ENCODE results near the gene CRIM1. TPM values are rescaled to one million over a fixed set of nuclear protein-coding genes. Genes with fewer than 3 reads are reported as not detected.

The CRIM1 gene
- total RNA-seq, 1 donor from 2014 or later = 7.1 TPM

DNA sequence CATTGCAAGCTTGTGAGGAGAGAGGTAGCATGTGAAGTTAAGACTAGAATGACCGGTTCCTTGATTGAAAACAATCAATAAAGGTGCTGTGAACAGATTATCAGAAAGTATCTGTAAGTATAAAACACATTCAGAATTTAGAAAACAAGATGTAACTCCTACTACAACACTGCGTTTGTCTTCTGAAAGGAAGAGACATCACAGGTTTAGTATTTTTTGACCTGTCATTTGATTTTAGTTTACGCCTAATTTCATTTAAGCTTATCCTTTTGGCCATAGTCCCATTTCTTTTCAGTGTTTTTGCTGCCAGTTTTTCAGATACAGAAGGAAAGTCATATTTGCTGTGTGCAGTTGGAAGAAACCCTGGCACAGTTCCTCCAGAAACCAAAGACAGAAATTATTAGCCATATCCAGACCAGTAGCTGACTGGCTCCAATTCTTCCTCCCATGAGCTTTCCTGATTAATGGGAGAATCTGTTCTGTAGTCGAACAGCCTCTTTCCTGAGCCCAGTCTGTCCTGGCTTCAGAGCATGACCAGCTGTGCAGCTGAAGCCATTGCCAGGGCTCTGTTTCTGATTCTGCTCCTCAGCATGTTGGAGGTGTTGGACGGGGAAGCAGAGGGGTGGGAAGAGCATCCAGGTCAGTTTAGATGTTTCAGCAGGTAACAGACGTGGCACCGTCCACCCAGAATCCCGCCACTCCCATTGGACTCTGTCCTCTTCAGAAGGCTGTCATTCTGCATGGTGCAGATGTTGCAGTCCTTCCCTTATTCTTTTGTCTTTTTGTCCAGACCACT lies 61.0 kb downstream of the CRIM1 start:
- DNase-seq (ENCODE audit: low spot score) (no peak), ATAC-seq (no peak)

DNA sequence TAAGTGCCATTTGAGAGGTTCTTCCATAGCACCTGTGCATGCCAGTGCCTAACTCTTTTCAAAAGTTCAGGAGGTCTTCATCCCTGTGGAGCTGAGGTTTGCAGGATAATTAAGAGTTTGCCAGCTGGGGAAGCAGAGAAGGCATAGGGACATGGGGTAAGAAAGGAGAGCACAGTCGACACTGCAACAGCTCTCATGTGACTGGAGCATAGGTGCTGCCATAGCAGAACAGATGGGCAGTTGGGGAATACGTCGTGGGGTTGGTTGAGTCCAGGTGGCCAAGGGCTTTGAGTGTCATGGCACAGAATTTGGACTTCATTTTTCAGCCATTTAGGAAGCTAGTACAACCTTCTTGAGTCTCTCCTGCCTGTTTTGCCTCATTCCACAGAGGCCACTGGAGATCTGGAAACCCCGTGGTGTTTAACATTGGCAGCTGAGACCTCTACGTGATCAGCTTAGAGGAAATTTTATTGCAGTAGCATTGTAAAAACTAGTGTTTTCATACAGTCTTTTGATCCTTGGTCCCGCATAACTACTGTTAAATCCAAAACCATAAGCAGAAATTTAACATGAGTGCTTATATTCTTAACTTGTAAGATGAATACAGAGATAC lies 65.1 kb downstream of the CRIM1 start:
- DNase-seq (ENCODE audit: low spot score) (no peak), ATAC-seq (no peak)

DNA sequence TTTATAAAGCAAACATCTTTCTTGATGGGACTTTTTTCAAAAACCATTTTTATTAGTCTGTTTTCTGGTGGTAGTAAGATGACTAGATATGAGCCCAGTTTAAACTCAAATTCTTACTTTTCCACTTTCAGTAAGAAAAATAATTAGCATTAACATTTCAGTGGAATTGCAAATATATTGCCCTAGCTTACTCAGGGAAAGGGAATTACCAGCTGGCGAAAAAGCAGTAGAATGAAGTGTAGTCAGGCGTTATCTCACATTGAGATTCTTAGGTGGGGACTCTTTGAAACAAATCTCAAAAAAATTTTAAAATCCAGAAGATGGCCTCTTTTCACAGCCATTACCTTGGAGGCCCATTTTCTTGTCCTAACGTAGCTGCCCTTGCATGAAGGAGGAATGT lies 65.8 kb downstream of the CRIM1 start:
- DNase-seq (ENCODE audit: low spot score) (no peak), ATAC-seq (no peak)

DNA sequence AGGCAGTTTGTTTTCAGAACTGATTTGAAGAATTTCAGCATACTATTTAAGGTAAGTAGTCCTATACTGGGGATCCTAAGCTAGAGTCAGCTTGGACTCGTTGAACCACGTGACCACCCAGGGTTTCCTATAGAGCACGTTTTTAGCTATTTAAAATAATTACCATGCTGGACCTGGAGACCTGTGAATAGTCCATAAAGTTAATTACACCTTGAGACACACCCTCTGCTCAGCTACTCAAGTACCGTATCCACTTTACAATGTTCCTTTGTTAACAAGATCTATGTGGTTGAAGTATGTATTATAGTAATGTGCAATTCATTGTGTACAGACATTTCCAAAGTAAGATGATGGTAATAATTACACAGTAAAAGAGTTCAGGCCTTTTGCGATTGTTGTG lies 67.6 kb downstream of the CRIM1 start:
- ATAC-seq = no peak

DNA sequence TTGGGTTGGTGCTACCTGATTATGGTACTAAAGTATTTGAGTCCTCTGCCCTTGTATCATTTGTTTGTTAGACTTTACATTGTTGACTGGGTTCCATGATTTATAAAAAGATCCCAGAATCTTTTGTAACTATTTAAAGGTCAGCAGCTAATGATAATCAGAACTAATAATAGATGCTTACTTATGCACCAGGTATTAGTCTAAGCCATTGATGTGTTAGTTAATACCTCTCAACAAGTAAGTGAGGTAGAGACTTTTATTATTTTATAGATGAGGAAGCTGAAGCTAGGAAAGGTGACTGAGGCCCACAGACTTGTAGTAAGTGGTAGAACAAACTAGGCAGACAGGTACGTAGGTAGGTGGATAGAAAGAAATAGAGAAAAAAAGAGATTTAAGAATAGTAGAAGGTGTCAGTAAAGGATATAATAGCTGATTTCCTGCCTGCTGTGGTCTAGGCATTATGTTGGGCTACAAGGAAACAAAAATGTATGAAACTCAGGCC lies 68.1 kb downstream of the CRIM1 start:
- no peak for ATAC-seq
- no peak for DNase-seq (ENCODE audit: low spot score)

More for the DNA sequence above, 67.6 kb downstream of the CRIM1 start:
- DNase-seq (ENCODE audit: low spot score) = no peak

DNA sequence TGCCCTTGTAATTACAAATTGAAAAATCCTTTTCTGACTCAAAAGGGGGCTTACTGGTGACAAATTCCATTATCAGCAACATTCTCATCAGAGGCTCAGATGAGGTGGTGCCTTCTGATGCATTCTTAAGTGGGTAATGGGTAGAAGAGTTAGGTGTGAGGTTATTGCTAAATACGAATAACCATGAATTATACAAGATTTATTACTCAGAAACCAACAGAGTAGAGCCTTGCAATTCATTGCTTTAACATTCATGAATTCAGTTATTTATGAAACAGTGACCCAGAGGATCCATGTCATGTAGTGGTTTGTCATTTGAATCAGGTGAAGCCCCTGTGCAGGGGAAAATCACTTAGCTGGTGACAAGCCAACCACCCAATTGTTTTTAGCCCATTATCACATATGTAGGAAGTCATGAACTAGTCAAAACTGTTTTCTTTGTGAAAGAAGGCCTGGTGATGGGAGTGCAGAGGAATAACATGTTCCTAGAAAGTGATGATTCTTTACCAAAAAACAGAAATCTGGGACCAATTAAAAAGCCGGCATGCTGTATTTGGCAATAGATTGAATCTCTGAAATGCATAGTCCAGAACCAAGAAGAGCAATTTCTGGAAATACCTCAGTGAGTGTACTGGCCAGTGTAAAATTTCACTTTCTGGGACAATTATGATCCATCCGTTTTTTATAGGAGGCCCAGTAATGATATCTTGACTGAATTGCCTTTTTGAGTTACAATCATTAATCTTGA lies 70.2 kb downstream of the CRIM1 start:
- no peak for DNase-seq (ENCODE audit: low spot score)

DNA sequence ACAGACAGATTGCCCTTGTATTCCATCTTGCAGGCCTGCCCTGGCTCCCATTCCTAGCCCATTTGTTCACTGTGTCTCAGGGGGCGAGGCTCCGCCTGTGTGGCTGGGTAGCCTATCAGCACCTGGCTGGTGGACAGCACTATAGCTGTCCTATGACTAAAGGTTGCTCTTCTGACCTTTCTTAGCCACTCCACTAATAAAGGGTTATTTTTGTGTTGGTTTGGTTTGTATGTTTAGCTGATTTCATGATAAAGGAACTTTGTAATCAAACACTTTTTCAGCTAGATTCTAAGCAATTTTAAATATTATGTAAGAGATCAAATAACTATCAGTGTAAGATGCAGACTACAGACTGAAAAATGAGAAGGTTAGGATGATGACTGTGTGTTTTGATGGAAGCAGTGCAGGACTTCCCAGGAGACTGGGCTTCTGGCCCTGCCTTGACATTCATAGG lies 72.2 kb downstream of the CRIM1 start:
- DNase-seq (ENCODE audit: low spot score) (no peak), ATAC-seq (no peak)

More for the DNA sequence above, 70.2 kb downstream of the CRIM1 start:
- no peak for ATAC-seq

DNA sequence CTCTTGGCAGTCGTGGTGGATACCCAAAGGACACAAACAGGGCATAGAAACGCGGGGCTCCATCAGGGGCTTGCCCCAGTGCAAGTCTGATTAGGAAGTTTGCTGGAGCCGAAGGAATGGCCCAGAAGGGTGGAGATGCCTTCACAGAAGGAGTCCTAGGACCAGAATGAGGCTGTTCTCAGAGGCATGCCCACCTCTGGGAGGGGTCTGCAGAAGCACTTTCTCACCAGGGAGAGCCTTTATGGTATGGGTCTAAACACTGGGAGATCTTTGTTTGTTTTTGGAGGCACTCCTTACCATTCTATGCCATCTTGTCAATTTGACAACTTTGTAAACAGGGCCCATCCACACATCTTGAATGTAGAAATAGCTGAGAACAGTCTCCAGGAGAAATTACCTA lies 75.0 kb downstream of the CRIM1 start:
- DNase-seq (ENCODE audit: low spot score) = no peak
- no peak for ATAC-seq

DNA sequence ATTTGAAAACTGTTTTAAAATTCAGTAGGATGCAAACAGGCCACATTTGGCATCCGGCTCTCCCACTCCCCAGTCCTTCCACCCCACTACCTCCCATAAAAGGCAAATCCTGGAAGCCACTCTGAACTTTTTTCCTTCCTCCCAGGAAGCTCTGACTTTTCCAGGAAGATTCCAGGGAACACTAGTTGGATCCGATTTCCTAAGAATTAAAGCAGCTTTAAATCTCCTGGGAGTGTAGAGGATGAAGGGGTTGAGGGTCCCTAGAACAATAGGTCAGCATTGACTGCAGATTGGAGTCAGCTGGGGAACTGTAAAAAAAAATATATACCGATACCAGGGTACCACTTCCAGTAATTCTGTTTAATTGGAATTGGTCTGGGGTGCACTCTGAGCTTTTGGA lies 76.9 kb downstream of the CRIM1 start:
- DNase-seq (ENCODE audit: low spot score) = no peak
- ATAC-seq = no peak

DNA sequence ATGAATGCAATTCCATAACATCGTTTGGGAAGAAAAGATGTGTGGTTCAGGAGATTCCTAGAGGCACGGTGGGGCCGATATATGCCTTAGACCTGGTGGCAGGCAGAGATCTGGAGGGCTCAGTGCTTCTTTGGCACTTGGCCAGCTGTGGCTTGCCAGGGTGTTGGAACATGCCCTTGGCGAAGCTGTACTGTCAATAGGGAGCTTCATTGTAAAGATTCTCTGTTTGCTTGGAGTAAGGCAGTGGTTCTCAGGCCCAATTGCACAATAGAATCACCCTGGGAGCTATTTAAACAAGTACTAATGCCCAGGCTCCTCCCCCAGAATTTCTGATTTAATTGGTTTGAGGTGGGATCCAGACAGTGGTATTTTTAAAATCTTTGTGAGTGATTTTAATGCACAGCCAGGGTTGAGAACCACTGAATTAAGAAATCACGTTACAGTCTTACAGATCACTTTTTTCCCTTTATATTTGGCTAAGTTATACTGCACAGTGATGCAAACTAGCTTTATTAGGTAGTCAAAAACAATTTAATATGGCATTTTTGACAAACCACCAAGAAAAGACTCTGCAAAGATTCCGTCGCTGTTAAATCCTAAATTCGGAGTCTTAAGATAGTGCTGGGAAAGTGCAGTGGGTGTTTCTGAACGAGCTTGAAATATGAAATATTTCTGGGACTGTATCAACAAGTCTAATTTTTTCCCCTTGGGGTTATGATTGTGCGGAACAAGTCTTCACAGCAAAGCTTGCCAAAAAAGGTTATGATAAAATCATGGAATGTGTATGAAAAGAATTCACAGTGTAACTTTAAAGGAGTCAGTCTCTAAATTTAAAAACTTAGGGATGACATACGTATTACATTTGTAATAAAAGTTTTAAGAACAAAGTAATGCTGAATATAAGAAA lies 78.0 kb downstream of the CRIM1 start:
- ATAC-seq = no peak
- no peak for DNase-seq (ENCODE audit: low spot score)

DNA sequence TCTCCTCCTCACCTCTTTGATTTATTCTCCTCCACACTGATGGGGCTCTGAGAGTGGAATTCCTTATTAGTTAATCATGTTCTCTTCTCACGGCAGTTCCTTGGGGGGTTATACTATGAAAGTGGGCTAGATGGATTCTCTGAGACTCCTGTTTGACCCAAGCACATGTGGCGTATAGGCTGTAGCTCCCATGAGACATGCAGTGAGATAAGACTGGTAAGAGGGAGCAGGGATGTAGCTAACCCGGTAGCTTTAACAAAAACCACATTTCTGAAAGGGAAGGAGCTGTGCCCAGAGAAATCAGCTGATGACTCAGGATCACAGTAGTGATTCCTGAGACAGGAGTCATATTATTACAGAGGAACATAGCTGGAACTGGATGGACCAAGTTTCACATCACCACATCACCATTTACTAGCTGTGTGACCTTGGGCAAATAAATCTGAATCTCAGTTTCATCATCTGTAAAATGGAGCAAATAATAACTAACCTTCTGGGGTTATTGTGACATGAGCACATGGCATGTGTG lies 82.9 kb downstream of the CRIM1 start:
- DNase-seq (ENCODE audit: low spot score) (no peak), ATAC-seq (no peak)

DNA sequence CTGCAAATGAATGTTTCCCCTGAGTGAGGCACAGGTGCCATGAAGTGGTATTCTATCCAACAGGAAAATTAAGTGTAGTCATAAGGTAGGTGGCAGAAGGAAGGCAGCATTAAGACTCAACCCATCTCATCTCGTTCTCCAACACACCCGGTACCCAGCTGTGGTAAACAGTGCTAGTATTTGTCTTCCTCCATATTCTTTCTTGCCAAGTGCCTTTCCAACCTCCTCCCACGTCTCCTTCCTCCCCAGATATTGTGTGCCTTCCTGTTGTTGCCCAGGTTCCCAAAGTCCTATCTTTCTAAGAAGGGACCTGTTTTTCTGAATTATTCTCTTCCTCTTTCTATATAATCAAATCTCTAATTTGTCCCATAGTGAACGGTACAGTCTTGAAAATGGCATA lies 83.5 kb downstream of the CRIM1 start:
- no peak for DNase-seq (ENCODE audit: low spot score)
- no peak for ATAC-seq

DNA sequence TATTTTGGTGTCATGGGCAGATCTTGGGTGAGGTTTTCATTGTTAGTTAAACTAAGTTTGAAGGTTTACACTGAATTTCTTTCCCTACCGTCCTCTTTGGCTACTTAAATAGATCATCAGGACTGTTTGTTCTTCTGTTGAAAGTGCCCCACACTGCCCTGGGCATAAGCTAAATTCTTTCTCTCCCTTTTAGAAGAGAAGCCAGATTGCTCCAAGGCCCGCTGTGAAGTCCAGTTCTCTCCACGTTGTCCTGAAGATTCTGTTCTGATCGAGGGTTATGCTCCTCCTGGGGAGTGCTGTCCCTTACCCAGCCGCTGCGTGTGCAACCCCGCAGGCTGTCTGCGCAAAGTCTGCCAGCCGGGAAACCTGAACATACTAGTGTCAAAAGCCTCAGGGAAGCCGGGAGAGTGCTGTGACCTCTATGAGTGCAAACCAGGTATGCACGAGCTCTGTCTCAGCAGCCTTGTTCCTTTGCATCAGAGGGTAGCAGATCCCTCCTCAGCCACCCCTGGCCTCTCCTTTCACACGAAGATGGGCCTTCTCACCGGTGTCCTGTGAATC lies 85.6 kb downstream of the CRIM1 start:
- no peak for DNase-seq (ENCODE audit: low spot score)
- no peak for ATAC-seq

DNA sequence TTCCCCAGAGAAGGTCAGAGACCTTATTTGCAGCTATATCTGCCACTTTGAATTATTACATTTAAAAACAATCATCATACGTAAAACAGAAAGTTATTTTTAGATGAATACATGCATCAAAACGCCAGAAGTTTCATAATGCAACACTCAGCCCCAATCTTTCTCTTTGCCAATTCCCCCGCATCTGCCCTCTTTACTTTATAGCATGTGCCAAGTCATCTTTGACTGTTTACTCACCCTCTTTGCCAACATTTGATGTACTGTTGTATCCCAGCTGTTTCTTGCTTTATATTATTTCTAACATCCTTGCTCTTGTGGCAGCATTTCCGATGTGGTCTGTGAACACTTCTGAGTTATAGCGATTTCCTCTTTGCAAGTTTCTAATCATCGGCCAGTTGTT lies 86.2 kb downstream of the CRIM1 start:
- no peak for ATAC-seq
- DNase-seq (ENCODE audit: low spot score) = no peak

DNA sequence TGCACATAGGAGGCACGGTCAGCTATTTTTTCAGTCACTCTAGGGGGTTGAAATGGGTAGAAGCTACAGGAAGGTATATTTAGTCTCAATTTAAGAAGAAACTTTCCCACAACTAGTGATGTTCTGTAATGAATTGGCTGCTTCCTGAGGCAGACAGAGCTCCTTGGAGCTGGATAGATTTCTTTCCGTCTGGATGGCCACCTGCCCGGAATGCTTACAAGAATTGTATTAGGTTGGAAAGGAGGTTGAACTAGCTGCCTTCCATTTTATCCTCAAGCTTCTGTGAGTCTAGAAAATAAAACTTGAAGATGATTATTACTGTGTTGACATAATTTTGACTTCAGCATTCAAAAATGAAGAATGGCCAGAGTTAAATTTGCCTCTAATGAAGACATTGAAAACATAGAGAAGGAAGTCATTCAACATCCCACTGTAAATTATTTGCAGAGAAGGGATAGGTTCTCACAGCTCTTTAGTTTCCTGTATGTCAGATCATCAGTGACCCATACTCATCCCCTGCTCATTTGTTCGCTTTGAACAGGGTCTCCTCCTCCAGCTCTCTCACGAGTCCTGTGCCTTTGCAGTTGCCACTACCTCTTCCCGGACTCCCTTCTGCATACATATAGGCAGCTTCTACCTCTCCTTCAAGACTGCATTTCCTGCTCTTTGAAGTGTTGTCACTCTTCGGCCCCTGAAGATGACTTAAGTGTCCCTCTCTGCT lies 88.8 kb downstream of the CRIM1 start:
- no peak for DNase-seq (ENCODE audit: low spot score)
- ATAC-seq = no peak

DNA sequence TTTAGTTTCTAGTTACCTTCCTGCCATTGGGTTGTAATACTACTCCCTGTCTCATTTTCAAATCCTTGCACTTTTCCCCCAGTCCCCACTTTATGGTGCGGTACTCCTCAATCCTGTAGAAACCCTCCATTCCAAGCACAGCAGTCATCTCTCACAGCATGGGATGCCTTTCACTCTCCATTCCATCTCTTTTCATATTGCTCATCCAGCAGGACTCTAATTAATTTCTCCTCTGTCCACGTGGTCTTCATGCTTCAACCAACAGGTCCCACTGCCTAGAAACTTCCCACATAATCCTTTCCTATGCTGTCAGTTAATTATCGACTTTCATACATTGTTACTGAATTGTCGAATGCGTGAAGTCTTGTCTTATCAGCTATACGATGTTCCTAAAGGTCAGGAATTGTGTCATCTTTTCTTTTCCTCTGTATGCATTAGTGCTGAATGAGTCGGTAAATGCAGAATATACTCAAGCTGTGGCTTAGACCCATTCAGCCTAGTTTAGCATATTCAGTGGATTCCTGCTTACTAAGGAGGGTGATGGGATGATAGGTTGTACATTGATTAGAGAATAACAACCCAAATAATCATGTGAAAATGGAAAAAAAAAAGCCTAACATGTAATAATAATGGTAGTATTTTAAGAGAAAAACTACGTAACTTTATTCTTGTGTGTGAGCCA lies 89.7 kb downstream of the CRIM1 start:
- ATAC-seq (no peak), DNase-seq (ENCODE audit: low spot score) (no peak)

DNA sequence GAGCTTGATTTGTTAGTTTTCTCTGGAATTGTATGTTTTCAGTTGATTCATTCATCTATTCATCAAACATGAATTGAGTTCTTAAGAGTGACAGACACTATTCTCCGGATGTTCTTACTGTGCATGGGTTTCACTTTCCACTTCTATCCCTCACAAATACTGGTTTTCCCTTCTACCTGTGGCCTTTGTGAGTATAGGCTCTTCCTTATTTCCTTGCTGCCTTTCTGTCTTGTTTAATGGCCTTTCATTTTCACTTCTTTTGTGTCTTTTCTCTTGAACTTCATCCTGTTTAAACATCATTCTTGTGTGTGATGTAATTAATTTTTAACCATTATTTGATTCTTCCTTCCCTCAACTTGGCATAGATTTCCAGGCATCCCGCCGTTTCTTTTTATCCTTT lies 90.7 kb downstream of the CRIM1 start:
- no peak for DNase-seq (ENCODE audit: low spot score)
- no peak for ATAC-seq

DNA sequence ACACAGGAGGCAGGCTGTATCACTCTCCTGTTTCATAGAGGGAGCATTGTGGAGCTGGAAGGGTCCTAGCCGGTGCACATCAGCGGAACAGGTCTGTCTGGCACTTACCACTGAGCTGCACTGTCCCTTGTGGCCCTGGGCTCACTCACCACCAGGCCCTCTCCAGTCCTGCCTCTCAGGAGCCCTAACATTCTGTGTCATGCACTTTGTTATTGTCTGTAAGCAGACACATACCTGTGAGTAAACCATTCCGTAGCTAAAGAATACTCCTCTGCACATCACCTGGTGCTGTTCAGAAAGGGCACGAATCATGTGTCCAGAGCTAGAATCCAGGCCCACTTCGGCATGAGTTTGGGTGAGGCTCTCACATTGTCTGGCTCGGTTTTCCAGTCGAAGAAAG lies 93.6 kb downstream of the CRIM1 start:
- DNase-seq (ENCODE audit: low spot score) (no peak), ATAC-seq (no peak)

DNA sequence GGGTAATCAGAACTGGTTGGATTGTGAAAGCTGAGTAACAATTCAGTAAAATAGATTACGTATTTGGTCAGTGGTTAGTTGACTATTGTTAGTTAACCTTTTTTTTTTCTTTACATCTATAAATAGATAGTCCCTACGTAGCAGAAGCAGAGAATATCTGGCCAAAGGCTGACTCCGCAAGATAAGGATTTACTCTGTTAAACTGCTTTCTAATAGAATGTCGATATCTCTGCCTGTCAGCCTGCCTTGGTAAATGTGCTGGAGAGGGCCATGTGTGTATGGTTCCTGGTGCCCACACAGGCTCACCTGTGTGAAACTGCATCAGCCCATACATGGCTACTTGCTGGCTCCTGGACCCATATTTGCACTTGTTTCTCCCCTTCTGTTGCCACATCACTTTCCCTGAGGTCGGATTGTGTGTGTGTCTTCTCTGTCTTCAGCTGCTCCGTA lies 94.4 kb downstream of the CRIM1 start:
- no peak for DNase-seq (ENCODE audit: low spot score)

More for the DNA sequence above, 94.4 kb downstream of the CRIM1 start:
- ATAC-seq = no peak
